Stimulated activated effector memory CD8-positive, alpha-beta T cell treated with anti-CD3 and anti-CD28 coated beads, Interleukin-12 subunit alpha, Interleukin-12 subunit beta, amount 100 ng/mL, for 72 hours (primary cell): ENCODE measurements around the gene ROBO3.

Source experiments
- ATAC-seq: fragments of 150-1000 bp; cut with Tn5 transposase; 2 replicates; pipeline ENCODE4 v1.10.0; 2021
- DNase-seq, 2 donors: peaks; one replicate each; pipeline ENCODE4 v3.0.0; 2021 to 2022; ENCODE audit warnings: low spot score in 2 of 2
- H3K27ac Mint-ChIP-seq: one replicate; pipeline ENCODE4 v1.8.0; 2022; ENCODE audit warnings: mild to moderate bottlenecking, mixed read lengths
- H3K36me3 Mint-ChIP-seq: one replicate; pipeline ENCODE4 v1.8.0; 2022; ENCODE audit warnings: mild to moderate bottlenecking, mixed read lengths
- H3K4me1 Mint-ChIP-seq: one replicate; pipeline ENCODE4 v1.8.0; 2022; ENCODE audit warnings: mixed read lengths
- H3K4me3 Mint-ChIP-seq: one replicate; pipeline ENCODE4 v1.8.0; 2022; ENCODE audit warnings: mild to moderate bottlenecking, mixed read lengths
- H3K9me3 Mint-ChIP-seq: one replicate; pipeline ENCODE4 v1.8.0; 2022; ENCODE audit warnings: mixed read lengths

ROBO3 gene

GRCh38 chr11:124839128-124839971, 25.9 kb upstream of the ROBO3 start:
- no peak overlapping the region for H3K27ac Mint-ChIP-seq
- H3K4me3 Mint-ChIP-seq, result peak overlapping the region; percentile 40
- ATAC-seq, result peak; percentile 4
- peaks cover 12% of the 10 kb centered on the region for H3K4me1 Mint-ChIP-seq
- H3K9me3 Mint-ChIP-seq, result no peaks in the 10 kb centered on the region
- DNase-seq, result no peak
- no peaks in the 10 kb centered on the region for H3K36me3 Mint-ChIP-seq

DNA sequence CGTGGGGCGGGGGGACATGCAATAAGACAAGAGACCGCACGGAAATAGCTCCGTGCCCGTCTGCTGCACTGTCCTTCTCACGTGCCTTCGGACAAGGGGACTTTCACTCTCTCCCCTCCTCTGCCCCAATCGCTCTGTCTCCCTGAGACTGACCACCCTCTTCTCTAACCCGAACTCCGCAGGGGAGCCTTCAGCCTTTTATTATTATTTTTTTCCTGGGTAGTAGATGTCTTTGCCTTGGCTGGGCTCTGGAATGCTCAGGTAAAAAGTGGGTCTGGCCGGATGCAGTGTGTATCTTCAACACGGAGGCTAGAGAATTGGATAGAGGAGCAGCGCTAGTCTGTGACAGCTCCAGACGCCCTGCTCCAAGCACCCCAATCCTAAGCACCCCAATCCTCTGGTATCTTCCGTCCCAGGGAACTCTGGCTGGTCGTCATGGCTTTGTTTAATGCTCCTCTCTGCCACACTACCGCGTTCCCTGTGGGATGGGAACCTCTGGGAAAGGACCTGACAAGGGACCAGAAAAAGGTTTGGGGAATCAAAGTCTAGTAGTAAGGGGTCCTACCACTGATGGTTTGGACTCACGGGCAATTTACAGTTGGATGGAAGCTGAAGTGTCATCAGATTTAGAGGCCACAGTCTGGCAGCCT, 25.1 kb upstream of the ROBO3 start:
- Mint-ChIP-seq H3K4me1 (peaks cover 12% of the 10 kb centered on the region), H3K9me3 (no peaks in the 10 kb centered on the region), H3K27ac (no peak overlapping the region), H3K4me3 (peak overlapping the region; percentile 40), H3K36me3 (no peaks in the 10 kb centered on the region)
- ATAC-seq, result no peak
- no peak for DNase-seq

DNA sequence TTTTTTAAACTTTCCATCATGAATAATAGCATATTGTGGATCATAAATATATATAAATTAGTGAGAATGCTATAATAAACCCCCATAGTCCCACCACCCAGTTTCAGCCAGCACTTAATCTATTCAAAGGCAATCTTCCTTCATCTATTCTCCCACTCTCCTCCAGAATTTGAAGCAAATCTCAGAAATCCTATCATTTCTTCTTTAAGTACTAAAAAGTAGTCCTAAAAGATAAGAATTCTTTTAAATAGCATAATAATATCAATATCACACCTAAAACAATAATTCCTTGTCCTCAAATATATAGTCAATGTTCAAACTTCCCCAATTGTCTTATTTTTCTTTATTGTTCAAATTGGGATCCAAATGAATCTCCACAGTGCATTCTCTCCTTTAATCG, 24.6 kb upstream of the ROBO3 start:
- DNase-seq, result no peak
- H3K27ac Mint-ChIP-seq, result no peak overlapping the region
- no peak overlapping the region for H3K4me3 Mint-ChIP-seq
- H3K4me1 Mint-ChIP-seq, result peaks cover 12% of the 10 kb centered on the region
- ATAC-seq, result no peak
- no peaks in the 10 kb centered on the region for H3K9me3 Mint-ChIP-seq
- no peaks in the 10 kb centered on the region for H3K36me3 Mint-ChIP-seq

- Mint-ChIP-seq H3K4me3 (no peak overlapping the region), H3K27ac (no peak overlapping the region), H3K36me3 (no peaks in the 10 kb centered on the region), H3K4me1 (peaks cover 9% of the 10 kb centered on the region), H3K9me3 (no peaks in the 10 kb centered on the region)
- no peak for ATAC-seq
- no peak for DNase-seq
These were observed 24.0 kb upstream of the ROBO3 start for GRCh38 chr11:124841201-124841600.

DNA sequence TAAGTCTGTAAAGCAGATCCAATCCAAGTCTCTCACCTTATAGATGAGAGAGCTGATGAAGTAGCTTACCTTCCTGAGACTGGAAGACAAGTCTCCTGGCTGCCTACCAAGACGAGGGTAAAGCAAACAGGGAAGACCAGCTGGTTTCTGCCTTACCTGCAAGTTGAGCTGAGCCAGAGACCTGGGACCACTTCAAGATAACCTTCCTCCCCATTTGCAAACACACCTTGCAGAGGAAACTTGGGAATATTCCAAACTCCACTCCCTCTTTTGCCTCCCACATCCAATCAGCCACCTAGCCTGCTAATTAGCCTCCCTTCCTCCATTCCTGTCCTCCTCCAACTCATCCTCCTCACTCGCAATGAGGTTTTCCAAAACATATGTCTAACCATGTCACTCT, 23.4 kb upstream of the ROBO3 start:
- H3K4me1 Mint-ChIP-seq, result peaks cover 6% of the 10 kb centered on the region
- H3K36me3 Mint-ChIP-seq, result no peaks in the 10 kb centered on the region
- H3K4me3 Mint-ChIP-seq, result no peak overlapping the region
- DNase-seq, result no peak
- H3K27ac Mint-ChIP-seq, result no peak overlapping the region
- no peaks in the 10 kb centered on the region for H3K9me3 Mint-ChIP-seq
- ATAC-seq, result no peak

DNA sequence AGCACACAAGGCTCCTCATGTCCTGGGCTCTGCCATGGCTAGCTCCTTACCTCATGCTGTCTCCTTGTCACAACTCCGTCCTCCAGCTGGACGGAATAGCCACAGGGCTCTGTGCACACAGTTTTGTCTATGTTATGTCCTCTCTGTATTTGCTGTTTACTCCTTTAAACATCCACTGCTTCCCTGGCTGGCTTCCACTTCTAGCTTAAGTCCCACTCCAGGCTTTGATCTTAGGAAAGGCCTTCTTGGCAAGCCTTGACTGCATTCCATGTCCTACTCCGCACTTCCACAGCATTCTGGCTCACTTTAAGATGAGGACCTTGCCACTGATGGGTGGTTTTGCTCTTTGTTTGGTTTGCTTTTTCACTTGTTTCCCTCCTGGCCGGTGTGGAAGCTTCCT, 22.9 kb upstream of the ROBO3 start:
- DNase-seq, result no peak
- Mint-ChIP-seq H3K9me3 (no peaks in the 10 kb centered on the region), H3K36me3 (no peaks in the 10 kb centered on the region), H3K4me1 (peaks cover 6% of the 10 kb centered on the region), H3K4me3 (no peak overlapping the region), H3K27ac (no peak overlapping the region)
- no peak for ATAC-seq

DNA sequence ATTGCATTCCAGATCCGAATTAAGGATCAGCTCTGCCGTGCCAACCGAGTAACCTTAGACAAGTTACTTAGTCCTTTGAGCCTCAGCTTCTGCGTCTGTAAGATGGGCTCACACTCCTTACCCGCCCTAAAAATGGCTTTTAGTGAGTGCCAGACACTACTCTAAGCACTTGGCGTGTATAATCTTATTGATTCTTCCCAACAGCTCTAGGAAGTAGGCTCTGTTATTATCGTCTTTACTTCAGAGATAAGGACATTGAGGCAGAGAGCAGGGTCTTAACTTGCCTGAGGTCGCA, 21.7 kb upstream of the ROBO3 start:
- no peak for ATAC-seq
- Mint-ChIP-seq H3K4me1 (peaks cover 6% of the 10 kb centered on the region), H3K4me3 (no peak overlapping the region), H3K36me3 (no peaks in the 10 kb centered on the region), H3K9me3 (no peaks in the 10 kb centered on the region), H3K27ac (no peak overlapping the region)
- no peak for DNase-seq

DNA sequence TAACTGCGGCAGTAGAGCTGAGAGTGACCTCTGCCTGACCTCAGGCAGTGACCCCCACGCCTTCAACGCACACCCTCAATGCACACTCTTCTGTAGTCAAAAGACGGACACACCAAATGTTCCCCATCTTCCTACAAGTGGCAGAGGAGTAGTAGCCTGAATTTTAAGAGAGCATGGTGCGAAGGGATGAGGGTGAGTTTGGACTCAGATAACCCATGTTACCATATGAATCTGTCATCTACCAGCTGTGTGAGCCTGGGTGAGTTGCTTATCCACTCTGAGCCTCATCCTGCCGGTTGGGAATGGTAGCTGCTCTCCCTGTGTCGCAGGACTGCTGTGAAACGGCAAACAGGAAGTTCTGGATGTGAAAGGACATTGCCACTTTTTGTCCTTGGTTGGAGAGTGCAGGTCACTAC, 20.6 kb upstream of the ROBO3 start:
- Mint-ChIP-seq H3K27ac (no peak overlapping the region), H3K4me3 (no peak overlapping the region), H3K4me1 (peaks cover 6% of the 10 kb centered on the region), H3K9me3 (no peaks in the 10 kb centered on the region), H3K36me3 (no peaks in the 10 kb centered on the region)
- DNase-seq (no peak), ATAC-seq (no peak)

DNA sequence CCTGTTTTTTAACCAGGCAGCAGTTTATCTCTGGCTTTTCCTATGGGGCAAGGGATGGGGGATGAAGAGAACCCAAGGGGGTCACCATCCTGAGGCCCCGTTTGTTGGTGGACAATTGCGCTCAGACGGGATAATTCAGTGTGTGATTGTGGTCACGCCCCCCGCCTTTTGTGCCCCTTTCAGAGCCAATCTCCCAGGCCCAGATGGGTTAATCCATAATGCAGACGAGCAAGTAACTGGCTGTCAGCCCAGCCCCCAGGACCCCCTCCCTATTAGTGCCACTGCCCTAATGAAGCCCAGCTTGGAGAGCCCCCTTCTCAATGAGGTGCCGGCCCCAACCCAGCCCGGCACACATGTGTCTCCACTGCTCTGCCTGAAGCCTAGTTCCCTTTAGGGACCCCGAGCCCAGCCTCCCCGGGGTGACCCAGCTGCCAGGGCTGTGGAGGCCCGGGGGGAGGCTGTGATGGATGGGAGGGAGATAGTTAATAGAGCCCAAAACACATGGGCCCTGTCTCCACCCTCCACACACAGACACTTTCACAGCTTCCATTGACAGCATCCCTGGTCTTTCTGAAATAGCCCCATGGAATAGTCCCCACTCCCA, 19.1 kb upstream of the ROBO3 start:
- ATAC-seq (no peak), DNase-seq (no peak)
- Mint-ChIP-seq H3K4me3 (no peak overlapping the region), H3K4me1 (no peaks in the 10 kb centered on the region), H3K9me3 (no peaks in the 10 kb centered on the region), H3K36me3 (no peaks in the 10 kb centered on the region), H3K27ac (no peak overlapping the region)

DNA sequence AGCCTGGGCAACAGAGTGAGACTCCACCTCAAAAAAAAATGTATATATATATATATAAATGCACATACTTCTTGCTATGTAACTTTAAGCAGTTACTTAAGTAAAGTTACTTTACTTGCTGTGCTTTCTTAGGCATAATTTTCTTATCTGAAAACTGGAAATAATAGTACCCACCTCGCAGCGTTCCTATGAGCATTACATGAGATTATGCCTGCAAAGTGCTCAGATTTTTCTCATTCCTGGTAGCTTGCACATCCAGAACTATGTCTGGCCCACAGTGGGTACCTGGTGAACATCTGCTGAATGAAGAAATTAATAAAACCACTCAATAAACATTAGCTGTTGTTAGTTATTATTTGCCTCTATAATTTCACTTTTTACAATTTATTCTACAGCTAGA, 6.1 kb upstream of the ROBO3 start:
- ATAC-seq, result no peak
- H3K4me3 Mint-ChIP-seq, result no peak overlapping the region

DNA sequence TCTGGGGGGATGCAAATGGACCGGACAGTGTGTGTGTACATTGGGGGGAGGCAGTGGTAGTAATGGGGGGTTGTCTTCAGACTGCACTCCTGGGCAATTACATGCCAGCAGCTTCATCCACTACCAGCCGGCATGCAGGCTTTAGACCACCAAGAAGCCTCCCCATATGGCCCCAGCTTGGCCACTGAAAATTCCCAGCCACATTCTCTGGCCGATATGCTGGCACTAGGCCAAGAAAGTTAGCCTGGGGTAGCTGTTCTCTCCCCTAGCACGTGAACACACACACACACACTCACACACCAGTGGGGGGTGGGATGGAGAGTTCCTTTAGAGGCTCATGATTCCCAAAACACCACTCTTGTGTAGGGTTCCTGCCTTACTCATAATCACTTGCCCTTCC, 3.6 kb upstream of the ROBO3 start:
- DNase-seq (no peak), ATAC-seq (no peak)
- Mint-ChIP-seq H3K4me1 (peaks cover 29% of the 10 kb centered on the region), H3K36me3 (no peaks in the 10 kb centered on the region), H3K27ac (no peak overlapping the region), H3K4me3 (no peak overlapping the region), H3K9me3 (no peaks in the 10 kb centered on the region)

More for the DNA sequence above, 6.1 kb upstream of the ROBO3 start:
- Mint-ChIP-seq H3K36me3 (no peaks in the 10 kb centered on the region), H3K9me3 (no peaks in the 10 kb centered on the region), H3K4me1 (peaks cover 16% of the 10 kb centered on the region), H3K27ac (no peak overlapping the region)
- DNase-seq, result no peak

DNA sequence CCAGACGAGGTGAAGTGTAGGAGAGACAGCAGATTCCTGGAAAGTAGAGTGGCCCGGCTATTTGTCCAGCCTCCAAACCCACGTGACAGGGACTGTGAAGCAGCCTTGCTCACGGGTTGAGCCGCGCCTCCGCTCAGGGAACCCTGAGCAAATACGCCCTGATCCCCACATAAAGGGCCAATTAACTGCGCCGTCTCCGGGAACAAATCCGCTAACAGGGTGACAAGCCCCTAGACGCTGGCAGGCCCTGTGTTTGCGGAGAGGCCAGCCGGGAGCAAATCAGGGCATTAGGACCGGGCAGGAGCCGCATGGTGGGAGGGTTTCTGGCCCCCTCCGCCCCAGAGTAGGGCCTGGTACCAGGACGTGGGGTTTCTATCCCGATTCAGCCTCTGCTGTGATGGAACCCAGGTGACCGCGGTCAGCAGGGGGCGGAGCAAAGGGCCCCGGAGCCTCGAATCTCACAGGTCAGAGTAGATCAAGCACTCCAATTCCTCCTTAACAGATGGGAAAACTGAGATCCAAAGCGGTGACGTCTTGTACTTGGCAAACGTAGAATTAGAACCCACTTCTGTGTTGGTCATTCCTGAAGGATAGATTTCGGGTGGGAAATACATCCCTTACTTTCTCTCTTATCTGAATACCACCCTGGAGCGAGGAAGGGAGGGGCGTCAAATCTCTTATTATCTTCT, 2.0 kb upstream of the ROBO3 start:
- no peak overlapping the region for H3K4me3 Mint-ChIP-seq

DNA sequence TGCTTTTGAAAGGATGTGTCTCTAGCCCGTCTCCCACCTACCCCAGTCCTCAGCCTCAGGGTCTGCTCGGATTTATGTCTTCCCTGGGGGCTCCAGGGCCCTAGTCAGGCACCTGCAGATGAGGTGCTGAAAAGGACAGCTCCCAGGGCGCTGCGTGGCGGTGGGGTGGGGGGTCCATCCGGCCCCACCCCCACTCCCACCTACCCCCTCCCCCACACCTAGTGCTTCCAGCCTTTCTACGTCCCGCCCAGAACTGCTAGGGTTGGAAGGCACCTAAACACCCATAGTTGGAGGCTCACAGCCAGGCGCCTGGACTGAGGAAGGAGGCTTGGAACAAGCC, 1.4 kb upstream of the ROBO3 start:
- ATAC-seq (no peak), DNase-seq (no peak)
- H3K27ac Mint-ChIP-seq, result no peak overlapping the region
- H3K4me3 Mint-ChIP-seq, result no peak overlapping the region
- H3K36me3 Mint-ChIP-seq, result no peaks in the 10 kb centered on the region
- H3K4me1 Mint-ChIP-seq, result peaks cover 48% of the 10 kb centered on the region
- H3K9me3 Mint-ChIP-seq, result no peaks in the 10 kb centered on the region

More for the DNA sequence above, 2.0 kb upstream of the ROBO3 start:
- Mint-ChIP-seq H3K9me3 (no peaks in the 10 kb centered on the region), H3K27ac (no peak overlapping the region), H3K4me1 (peaks cover 43% of the 10 kb centered on the region), H3K36me3 (no peaks in the 10 kb centered on the region)
- ATAC-seq, result no peak
- DNase-seq, result no peak

- DNase-seq, result no peak
- no peaks in the 10 kb centered on the region for H3K9me3 Mint-ChIP-seq
- H3K4me3 Mint-ChIP-seq, result no peak overlapping the region
- H3K4me1 Mint-ChIP-seq, result peaks cover 54% of the 10 kb centered on the region
- H3K36me3 Mint-ChIP-seq, result no peaks in the 10 kb centered on the region
- H3K27ac Mint-ChIP-seq, result no peak overlapping the region
- ATAC-seq, result no peak
These were observed 898 bp upstream of the ROBO3 start for GRCh38 chr11:124864176-124864891.

- H3K4me3 Mint-ChIP-seq, result no peak overlapping the region
- H3K4me1 Mint-ChIP-seq, result peaks cover 56% of the 10 kb centered on the region
- DNase-seq, result no peak
- no peaks in the 10 kb centered on the region for H3K9me3 Mint-ChIP-seq
- H3K36me3 Mint-ChIP-seq, result no peaks in the 10 kb centered on the region
- ATAC-seq, result no peak
- H3K27ac Mint-ChIP-seq, result no peak overlapping the region
These were observed 396 bp upstream of the ROBO3 start for GRCh38 chr11:124864892-124865180.
